Umbilical cord (tissue), 2 donors: ENCODE data around the gene PSG6. TPM values are rescaled to one million over a fixed set of nuclear protein-coding genes. Genes with fewer than 3 reads are reported as not detected.
"Not testable (repeated sequence)": the region's sequence is repeated elsewhere in the genome, so short reads cannot be mapped to it uniquely, and the experiment has no call there.

Source experiments
- DNase-seq: peaks from one replicate; pipeline ENCODE4 v3.0.0-alpha.2; 2015; ENCODE audit warnings: low spot score
- total RNA-seq: library from RNA; depleted of rRNA; stranded (reverse); fragments of >200 nt; gene quantifications from one replicate; pipeline ENCODE4 v1.2.3, GENCODE V29; 2014; ENCODE audit warnings: low replicate concordance; ENCODE audit not compliant: insufficient read depth

PSG6 gene
- total RNA-seq, 1 donor from 2014 or later, result 0.96 TPM

- not testable (repeated sequence) for DNase-seq
These were observed 64.5 kb downstream of the PSG6 start for GRCh38 chr19:42853231-42853630.

- not testable (repeated sequence) for DNase-seq
These were observed 64.9 kb downstream of the PSG6 start for GRCh38 chr19:42852821-42853220.

Other genes starting within 250 kb of the PSG6 start
- 0.96 TPM for gene PSG3, start 177.4 kb downstream of the PSG6 start, total RNA-seq
- 1.9 TPM for gene PSG8, start 152.2 kb downstream of the PSG6 start, total RNA-seq
- 4.6 TPM for gene PSG1, start 38.2 kb downstream of the PSG6 start, total RNA-seq
- 3.6 TPM for gene PSG7, start 19.3 kb upstream of the PSG6 start, total RNA-seq
- 3.9 TPM for gene PSG11, start 108.6 kb upstream of the PSG6 start, total RNA-seq
- gene PSG2, start 164.8 kb upstream of the PSG6 start, total RNA-seq, result 22.9 TPM